Fibroblast of lung (primary cell): Measurements from ENCODE around the gene CIAO3. TPM values are rescaled to one million over a fixed set of nuclear protein-coding genes. Genes with fewer than 3 reads are reported as not detected.
"Not testable (repeated sequence)": the region's sequence is repeated elsewhere in the genome, so short reads cannot be mapped to it uniquely, and the experiment has no call there.

ENCODE experiments used
- DNase-seq, 2 donors: peaks; one replicate each; pipeline versions ENCODE4 v3.0.0 to v3.0.0-alpha.2; 2010; ENCODE audit warnings: low read depth in 2 of 2
- H2AFZ ChIP-seq: 2 replicates; pipeline ENCODE4 v1.5.1; 2012; ENCODE audit warnings: low read length, control low read depth, inconsistent platforms
- H3K27ac ChIP-seq: 2 replicates; pipeline ENCODE4 v1.5.1; 2011; ENCODE audit warnings: low read length, control low read depth; ENCODE audit not compliant: insufficient read depth
- H3K27me3 ChIP-seq: 2 replicates; pipeline ENCODE4 v1.5.1; 2011; ENCODE audit warnings: mild to moderate bottlenecking, low read length; ENCODE audit not compliant: control insufficient read depth, insufficient read depth
- H3K36me3 ChIP-seq: 2 replicates; pipeline ENCODE4 v1.5.1; 2011; ENCODE audit warnings: low read length; ENCODE audit not compliant: control insufficient read depth, insufficient read depth
- H3K4me1 ChIP-seq: 2 replicates; pipeline ENCODE4 v1.5.1; 2011; ENCODE audit warnings: low read length; ENCODE audit not compliant: control insufficient read depth, insufficient read depth; ENCODE audit errors: extremely low read depth
- H3K4me2 ChIP-seq: 2 replicates; pipeline ENCODE4 v1.5.1; 2011; ENCODE audit warnings: low read length, control low read depth; ENCODE audit not compliant: insufficient read depth; ENCODE audit errors: extremely low read depth
- H3K4me3 ChIP-seq, 4 experiments: fragments of 200-600 bp in 1 of 4; sonication (generic) in 1 of 4; replicated peaks in 1 of 4; 2 replicates each; pipeline ENCODE4 v1.5.1; 2011 to 2016; ENCODE audit warnings: low read length in 4 of 4, low read depth in 3 of 4, mild to moderate bottlenecking in 3 of 4, control low read depth in 2 of 4, inconsistent platforms in 1 of 4, mixed read lengths in 1 of 4; ENCODE audit not compliant: insufficient read depth in 1 of 4; ENCODE audit errors: control extremely low read depth in 1 of 4
- H3K79me2 ChIP-seq: 2 replicates; pipeline ENCODE4 v1.5.1; 2012; ENCODE audit warnings: mild to moderate bottlenecking, low read length, inconsistent platforms; ENCODE audit not compliant: control insufficient read depth, insufficient read depth
- H3K9ac ChIP-seq: 2 replicates; pipeline ENCODE4 v1.5.1; 2011; ENCODE audit warnings: mild to moderate bottlenecking, low read length, control low read depth; ENCODE audit not compliant: insufficient read depth
- H3K9me3 ChIP-seq: 2 replicates; pipeline ENCODE4 v1.5.1; 2012; ENCODE audit warnings: low read depth, low read length; ENCODE audit not compliant: control insufficient read depth, insufficient read depth
- H4K20me1 ChIP-seq: 2 replicates; pipeline ENCODE4 v1.5.1; 2011; ENCODE audit warnings: low read length; ENCODE audit not compliant: control insufficient read depth, insufficient read depth; ENCODE audit errors: extremely low read depth
- EZH2 ChIP-seq: IDR thresholded peaks from 2 replicates; pipeline ENCODE4 v1.5.1; 2012; ENCODE audit warnings: low read length, control low read depth, mild to moderate bottlenecking; ENCODE audit errors: missing control alignments
- polyA plus RNA-seq, 2 donors: library from polyadenylated mRNA; depleted of rRNA in 1 of 2; stranded (reverse) in 1 of 2; unstranded in 1 of 2; fragments of >200 nt; gene quantifications; 2 replicates each; pipeline ENCODE4 v1.2.1, GENCODE V29; 2011 to 2012; ENCODE audit warnings: missing spikeins in 1 of 2
- total RNA-seq: library from RNA; depleted of rRNA; stranded (reverse); fragments of >200 nt; gene quantifications from 2 replicates; pipeline ENCODE4 v1.2.1, GENCODE V29; 2014
- TF ChIP-seq, protein P1 (sequence below), 2 donors: IDR thresholded peaks in 1 of 2; conservative IDR thresholded peaks in 1 of 2; 1 replicate in 1 of 2; 2 replicates in 1 of 2; pipeline ENCODE4 v1.5.1; 2011 to 2012; ENCODE audit warnings: low read length in 2 of 2, control low read depth in 1 of 2, inconsistent platforms in 1 of 2, low read depth in 1 of 2, mild to moderate bottlenecking in 1 of 2

The CIAO3 gene
- total and polyA plus RNA-seq, 2 donors (not counting 1 experiment from before 2014, with no cell fraction given) = 9.3 to 31.0 TPM

DNA sequence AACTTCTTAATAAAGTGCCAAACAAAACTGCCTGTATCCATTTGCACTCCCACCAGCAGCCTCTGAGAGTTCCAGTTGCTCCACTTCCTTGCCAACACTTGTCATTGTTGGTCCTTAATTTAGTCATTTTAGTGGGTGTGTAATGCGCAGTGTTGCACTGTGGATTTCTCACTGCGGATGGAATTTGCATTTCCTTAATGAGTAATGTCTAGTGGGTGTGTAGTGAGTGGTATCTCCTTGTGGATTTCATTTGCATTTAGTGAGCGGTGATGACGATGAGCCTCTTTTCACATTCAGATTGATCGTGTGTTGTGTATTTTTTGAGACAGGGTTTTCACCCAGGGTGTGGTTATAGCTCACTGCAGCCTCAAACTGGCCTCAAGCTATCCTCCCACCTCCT lies 15.6 kb upstream of the CIAO3 start:
- no peak for DNase-seq
- H4K20me1 ChIP-seq = no peaks in the 10 kb centered on the region
- no peak overlapping the region for H3K4me2 ChIP-seq
- H3K9me3 ChIP-seq = no peaks in the 10 kb centered on the region
- peaks cover 4% of the 10 kb centered on the region for H3K27me3 ChIP-seq
- TF ChIP-seq, protein P1, sequence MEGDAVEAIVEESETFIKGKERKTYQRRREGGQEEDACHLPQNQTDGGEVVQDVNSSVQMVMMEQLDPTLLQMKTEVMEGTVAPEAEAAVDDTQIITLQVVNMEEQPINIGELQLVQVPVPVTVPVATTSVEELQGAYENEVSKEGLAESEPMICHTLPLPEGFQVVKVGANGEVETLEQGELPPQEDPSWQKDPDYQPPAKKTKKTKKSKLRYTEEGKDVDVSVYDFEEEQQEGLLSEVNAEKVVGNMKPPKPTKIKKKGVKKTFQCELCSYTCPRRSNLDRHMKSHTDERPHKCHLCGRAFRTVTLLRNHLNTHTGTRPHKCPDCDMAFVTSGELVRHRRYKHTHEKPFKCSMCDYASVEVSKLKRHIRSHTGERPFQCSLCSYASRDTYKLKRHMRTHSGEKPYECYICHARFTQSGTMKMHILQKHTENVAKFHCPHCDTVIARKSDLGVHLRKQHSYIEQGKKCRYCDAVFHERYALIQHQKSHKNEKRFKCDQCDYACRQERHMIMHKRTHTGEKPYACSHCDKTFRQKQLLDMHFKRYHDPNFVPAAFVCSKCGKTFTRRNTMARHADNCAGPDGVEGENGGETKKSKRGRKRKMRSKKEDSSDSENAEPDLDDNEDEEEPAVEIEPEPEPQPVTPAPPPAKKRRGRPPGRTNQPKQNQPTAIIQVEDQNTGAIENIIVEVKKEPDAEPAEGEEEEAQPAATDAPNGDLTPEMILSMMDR (conservative IDR thresholded peaks at IDR 0.05 in 1 of 2, IDR thresholded peaks at IDR 0.05 in 1 of 2; ENCODE audit: low read depth in 1 of 2, low read length in 2 of 2) = no peak
- no peak for TF ChIP-seq EZH2
- H3K4me3 ChIP-seq = no peak overlapping the region
- H3K79me2 ChIP-seq = no peaks in the 10 kb centered on the region
- no peaks in the 10 kb centered on the region for H3K36me3 ChIP-seq
- no peak overlapping the region for H3K27ac ChIP-seq
- H3K9ac ChIP-seq = no peak overlapping the region
- H2AFZ ChIP-seq = no peak overlapping the region
- no peaks in the 10 kb centered on the region for H3K4me1 ChIP-seq

DNA sequence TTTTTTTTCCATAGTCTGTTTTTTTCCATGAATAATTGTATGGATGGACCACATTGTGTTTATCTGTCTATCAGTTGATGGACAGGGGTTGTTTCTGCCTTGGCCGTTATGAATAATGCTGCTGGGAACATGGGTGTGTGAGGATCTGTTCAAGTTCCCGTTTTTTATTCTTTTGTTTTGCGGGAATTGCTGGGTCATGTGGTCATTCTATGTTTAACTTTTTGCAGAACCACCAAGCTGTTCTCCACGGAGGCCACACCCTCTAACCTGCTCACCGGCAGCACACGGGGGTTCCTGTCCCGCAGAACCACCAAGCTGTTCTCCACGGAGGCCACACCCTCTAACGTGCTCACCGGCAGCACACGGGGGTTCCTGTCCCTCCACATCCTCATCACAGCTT lies 13.9 kb upstream of the CIAO3 start:
- H3K9ac ChIP-seq = no peak overlapping the region
- no peaks in the 10 kb centered on the region for H3K36me3 ChIP-seq
- no peak for DNase-seq
- no peaks in the 10 kb centered on the region for H3K4me1 ChIP-seq
- H3K9me3 ChIP-seq = no peaks in the 10 kb centered on the region
- peaks cover 9% of the 10 kb centered on the region for H3K27me3 ChIP-seq
- no peak overlapping the region for H3K27ac ChIP-seq
- TF ChIP-seq EZH2 = no peak
- TF ChIP-seq, protein P1 (conservative IDR thresholded peaks at IDR 0.05 in 1 of 2, IDR thresholded peaks at IDR 0.05 in 1 of 2; ENCODE audit: low read depth in 1 of 2, low read length in 2 of 2) = no peak
- H3K4me3 ChIP-seq = no peak overlapping the region
- no peak overlapping the region for H3K4me2 ChIP-seq
- H2AFZ ChIP-seq = no peak overlapping the region
- H3K79me2 ChIP-seq = no peaks in the 10 kb centered on the region
- no peaks in the 10 kb centered on the region for H4K20me1 ChIP-seq

DNA sequence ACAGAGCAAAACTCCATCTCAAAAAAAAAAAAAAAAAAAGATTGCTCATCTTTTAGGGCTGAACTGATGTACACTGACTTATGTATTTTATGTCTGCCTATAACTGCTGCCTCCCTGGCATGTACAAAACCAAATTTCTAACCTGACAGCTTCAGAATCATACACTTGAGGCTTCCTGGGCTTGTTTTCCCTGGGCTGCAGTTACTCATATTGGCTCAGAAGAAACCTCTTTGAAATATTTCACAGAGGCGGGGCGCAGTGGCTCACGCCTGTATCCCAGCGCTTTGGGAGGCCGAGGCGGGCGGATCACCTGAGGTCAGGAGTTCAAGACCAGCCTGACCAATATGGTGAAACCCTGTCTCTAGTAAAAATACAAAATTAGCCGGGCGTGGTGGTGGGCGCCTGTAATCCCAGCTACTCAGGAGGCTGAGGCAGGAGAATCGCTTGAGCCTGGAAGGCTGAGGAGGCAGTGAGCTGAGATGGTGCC lies 13.4 kb upstream of the CIAO3 start:
- not testable (repeated sequence) for DNase-seq, H4K20me1 ChIP-seq, H3K4me2 ChIP-seq, H3K4me3 ChIP-seq, H3K36me3 ChIP-seq, H3K79me2 ChIP-seq, H3K27ac ChIP-seq, H3K9ac ChIP-seq, H3K27me3 ChIP-seq, H2AFZ ChIP-seq, H3K4me1 ChIP-seq, H3K9me3 ChIP-seq
